ENCODE measurements around the gene DENND1C.

Gene DENND1C

DNA sequence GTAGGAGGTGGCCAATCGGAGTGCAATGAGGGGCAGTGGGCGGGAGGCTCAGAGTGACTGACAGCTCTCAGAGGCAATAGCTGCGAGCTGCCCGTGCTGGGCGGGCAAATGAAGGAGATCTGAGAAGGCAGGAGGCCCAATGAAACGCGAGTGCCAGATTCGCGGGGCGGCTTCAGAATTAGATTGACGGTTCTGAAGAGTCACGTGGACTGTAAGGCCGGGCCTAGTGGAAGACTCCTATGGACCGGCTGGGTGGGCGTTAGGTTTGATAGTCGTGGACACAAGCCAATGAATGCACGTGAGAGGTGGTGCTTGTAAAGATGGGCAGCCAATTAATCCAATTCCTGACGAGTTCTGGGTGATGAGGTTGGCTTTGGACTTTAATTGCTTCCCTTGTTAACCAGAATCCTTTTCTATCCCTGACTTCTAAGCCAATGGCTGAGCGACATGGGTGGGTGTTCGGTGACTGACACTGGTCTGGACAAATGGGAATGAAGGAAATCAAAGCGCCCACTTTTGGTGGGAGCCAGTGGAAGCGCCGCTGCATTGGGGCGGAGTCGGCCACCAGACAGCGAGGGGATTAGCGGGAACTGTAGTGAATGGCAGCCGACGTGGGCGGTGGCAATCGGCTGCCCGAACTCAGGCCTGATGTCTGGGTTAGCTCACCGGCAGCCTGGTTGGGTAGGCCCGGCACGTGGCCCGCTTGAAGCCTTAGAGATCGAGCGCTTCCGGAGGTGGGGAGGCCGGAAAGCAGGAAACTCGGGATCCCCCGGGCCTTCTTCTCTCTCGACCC, 56.5 kb downstream of the DENND1C start:
- peak; percentile 100 for DNase-seq (ENCODE audit: low read depth, low spot score)

DNA sequence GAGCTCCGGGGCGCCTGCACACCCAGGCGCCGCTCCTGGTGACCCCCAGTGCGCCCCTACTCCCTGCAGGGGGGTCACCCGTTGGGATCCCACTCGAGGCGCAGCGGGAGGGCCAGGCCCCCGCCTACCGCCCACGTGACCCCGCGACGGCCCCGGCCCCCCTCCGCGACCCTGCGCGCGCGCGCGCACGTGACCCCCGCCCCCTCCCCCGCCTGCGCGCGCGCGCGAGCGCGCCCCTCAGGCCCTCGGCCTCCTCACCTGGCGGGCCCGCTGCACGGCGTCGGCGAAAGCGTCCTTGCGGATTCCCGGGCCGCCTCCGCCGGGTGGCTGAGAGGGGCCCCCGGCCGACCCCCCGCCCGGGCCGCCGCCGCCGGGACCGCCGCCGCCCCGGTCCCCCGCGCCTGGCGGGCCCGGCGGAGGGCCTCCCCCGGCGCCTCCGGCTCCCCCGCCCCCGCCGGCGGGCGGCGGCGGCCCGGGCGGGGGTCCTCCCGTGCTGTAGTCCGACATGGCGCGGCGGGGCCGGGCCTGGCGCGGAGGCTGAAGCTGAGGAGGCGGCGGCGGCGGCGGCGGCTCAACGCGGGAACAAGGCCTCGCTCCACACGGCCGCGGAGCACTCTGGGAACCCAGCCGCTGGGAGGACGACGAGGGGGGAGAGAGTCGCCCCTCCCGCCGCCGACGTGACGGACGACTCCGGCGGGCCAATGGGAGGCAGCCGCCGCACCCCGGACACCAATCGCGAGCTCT, 57.2 kb downstream of the DENND1C start, which contains the start of gene KHSRP:
Gene KHSRP (minus strand): TSS at position 617 of the 744 bp plus-strand sequence. CDS start 110 bp downstream, at position 507.
- DNase-seq (ENCODE audit: low read depth, low spot score), result no peak

- no peak for DNase-seq (ENCODE audit: low read depth, low spot score)
Measured at GRCh38 chr19:6423499-6424194, 57.9 kb downstream of the DENND1C start.

DNA sequence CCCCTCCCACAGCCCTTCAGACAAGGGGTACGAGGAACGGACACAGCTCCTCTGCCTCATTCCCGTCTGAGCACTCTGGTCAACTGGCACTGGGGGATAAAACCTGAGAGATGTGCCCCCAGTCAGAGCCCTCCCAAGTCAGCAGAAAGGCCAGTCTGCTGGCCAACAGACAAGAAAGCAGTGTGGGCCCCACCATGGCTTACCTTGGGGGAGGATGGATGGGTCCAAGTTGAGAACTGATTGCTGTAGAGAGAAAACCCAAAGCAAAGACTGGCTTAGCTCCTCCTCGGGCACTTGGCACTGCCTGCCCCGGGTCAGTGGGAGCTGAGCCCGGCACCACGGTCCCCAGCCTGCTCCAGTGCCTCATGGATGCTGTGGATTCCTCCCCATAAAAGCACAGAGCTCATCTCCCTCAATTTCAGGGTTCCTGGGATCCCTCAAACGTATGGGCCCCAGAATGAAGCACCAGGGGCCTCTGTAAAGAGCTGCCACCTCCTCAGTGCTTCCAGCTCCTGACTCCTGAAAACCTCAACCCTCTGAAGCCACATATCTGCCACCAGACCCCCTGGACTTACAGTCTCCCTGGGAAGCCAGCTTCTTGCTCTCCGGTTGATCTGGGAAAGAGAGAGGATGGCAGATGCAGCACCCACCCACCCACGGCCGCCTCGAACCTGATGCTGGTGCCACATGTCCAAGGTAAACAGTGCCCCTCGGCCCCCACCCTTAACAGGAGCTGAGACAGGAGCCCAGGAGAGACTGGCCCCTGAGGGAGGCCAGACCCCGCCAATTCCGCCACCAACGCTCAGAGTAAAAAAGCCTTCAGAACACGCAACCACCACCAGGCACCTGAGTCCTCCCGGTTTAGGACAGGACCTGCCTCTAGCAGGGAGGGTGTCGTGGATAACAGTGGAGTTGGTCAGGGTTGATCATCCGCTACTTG, 60.2 kb downstream of the DENND1C start:
- no peak for DNase-seq (ENCODE audit: low read depth, low spot score)

- no peak for DNase-seq (ENCODE audit: low read depth, low spot score)
Measured at GRCh38 chr19:6418562-6418932, 63.0 kb downstream of the DENND1C start.

DNA sequence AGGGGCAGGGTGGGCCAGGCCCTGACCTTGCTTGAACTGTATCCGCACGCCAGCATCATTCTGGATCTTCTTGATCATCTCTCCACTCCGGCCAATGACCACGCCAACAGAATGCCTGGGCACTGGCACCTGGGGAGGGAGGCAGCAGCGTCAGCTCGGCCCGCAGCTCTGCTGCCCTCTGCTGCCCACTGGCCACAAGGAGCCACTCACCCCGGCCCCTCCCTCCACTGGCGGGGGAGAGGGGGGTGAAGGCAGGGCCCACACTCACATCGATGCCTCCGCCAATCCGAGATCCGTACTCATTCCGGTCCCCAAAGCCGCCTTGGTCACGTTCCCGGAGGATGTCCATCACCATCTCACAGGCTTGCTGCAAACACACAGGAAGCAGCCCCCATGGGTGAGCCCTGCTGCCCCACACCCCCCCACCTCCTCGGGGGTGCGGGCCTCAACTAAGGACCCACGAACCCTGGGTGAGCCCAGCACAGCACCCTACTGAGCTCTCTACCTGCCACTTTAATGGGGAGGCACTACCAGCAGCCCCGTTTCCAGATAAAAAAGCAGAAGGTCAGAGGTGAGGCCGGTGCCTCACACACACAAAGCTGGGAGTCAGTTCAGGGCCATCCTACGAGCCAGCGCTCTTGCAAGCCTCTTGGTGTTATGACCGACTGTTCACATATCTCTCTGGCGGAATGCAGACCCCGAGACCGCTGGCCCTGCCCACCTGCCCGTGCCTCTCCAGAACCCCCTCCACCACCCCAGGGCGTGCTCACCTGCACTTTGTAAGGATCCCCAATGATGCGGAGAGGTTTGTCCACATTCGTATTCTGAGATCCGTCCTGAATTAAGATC, 63.6 kb downstream of the DENND1C start:
- DNase-seq (ENCODE audit: low read depth, low spot score), result no peak

Measured in brain pericyte (primary cell).